Fibroblast of lung (primary cell): ENCODE data around the gene DCHS2.

ENCODE experiments used
- CTCF ChIP-seq, 2 donors: IDR thresholded peaks in 1 of 2; conservative IDR thresholded peaks in 1 of 2; 1 replicate in 1 of 2; 2 replicates in 1 of 2; pipeline ENCODE4 v1.5.1; 2011 to 2012; ENCODE audit warnings: low read length in 2 of 2, control low read depth in 1 of 2, inconsistent platforms in 1 of 2, low read depth in 1 of 2, mild to moderate bottlenecking in 1 of 2
- EZH2 ChIP-seq: IDR thresholded peaks from 2 replicates; pipeline ENCODE4 v1.5.1; 2012; ENCODE audit warnings: low read length, control low read depth, mild to moderate bottlenecking; ENCODE audit errors: missing control alignments

- TF ChIP-seq EZH2 (no peak), CTCF (conservative IDR thresholded peaks at IDR 0.05 in 1 of 2, IDR thresholded peaks at IDR 0.05 in 1 of 2; ENCODE audit: low read depth in 1 of 2, low read length in 2 of 2) (no peak)
These were observed 124.6 kb downstream of the DCHS2 start for GRCh38 chr4:154366956-154367355.
